Measurements from ENCODE around the gene HOXD12. TPM values are rescaled to one million over a fixed set of nuclear protein-coding genes. Genes with fewer than 3 reads are reported as not detected.
A peak's percentile ranks its signal among the peaks of the same experiment; 100 is the strongest.

HOXD12 gene
- total RNA-seq, 1 donor from 2014 or later, result not detected

DNA sequence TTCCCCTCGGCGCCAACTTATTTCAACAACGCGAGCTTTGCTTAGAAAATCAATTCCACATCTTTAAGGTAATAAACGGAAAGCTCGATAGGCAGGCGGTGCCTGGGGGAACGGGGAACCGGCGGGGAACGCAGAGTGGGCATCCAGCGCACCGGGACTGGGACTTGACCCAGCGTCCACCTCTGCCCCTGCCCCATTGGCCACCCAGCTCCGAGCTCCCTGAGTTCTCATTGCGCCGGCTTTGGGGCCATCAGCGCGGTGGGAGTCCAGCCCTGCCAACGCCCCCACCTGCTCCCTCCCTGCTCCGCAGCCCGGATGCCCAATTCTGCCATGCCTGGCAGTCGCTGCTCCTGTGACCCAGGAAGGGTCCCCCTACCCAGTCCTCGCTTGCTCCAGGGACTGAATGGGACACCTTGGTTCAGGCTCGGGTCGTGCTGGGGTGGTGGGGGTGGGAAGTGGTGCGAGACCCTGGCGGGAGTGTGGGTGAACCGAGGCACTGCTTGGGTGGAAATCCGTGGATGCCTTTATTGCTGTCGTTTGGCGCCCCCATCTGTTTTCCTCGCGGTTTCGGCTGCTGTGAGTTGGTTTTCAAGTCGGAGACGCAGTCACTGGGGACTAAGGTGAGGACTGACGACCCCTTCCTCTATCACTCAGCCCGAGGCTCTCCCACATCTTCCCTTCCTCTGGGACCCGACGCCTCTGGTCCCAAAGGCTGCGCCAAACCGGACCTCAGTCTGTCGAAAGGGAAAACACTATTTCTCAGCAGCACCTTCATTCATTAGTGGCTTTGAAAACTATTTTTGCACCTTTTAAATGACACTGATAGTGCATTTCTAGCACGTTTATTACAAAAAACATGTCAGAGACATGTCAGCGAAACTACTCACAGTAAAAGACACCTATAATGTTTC, 13.5 kb upstream of the HOXD12 start:
- H3K27ac ChIP-seq, result no peak overlapping the region
- no peaks in the 10 kb centered on the region for H3K9me3 ChIP-seq
- ATAC-seq (no peak), DNase-seq (peak; percentile 58)
- TF ChIP-seq, protein P1, sequence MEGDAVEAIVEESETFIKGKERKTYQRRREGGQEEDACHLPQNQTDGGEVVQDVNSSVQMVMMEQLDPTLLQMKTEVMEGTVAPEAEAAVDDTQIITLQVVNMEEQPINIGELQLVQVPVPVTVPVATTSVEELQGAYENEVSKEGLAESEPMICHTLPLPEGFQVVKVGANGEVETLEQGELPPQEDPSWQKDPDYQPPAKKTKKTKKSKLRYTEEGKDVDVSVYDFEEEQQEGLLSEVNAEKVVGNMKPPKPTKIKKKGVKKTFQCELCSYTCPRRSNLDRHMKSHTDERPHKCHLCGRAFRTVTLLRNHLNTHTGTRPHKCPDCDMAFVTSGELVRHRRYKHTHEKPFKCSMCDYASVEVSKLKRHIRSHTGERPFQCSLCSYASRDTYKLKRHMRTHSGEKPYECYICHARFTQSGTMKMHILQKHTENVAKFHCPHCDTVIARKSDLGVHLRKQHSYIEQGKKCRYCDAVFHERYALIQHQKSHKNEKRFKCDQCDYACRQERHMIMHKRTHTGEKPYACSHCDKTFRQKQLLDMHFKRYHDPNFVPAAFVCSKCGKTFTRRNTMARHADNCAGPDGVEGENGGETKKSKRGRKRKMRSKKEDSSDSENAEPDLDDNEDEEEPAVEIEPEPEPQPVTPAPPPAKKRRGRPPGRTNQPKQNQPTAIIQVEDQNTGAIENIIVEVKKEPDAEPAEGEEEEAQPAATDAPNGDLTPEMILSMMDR (IDR thresholded peaks at IDR 0.05), result no peak
- no peak overlapping the region for H3K4me3 ChIP-seq
- no peaks in the 10 kb centered on the region for H3K36me3 ChIP-seq
- peaks cover 100% of the 10 kb centered on the region for H3K27me3 ChIP-seq
- peaks cover 10% of the 10 kb centered on the region for H3K4me1 ChIP-seq
- intact Hi-C loops (cut with DNase I), result no loop called here

DNA sequence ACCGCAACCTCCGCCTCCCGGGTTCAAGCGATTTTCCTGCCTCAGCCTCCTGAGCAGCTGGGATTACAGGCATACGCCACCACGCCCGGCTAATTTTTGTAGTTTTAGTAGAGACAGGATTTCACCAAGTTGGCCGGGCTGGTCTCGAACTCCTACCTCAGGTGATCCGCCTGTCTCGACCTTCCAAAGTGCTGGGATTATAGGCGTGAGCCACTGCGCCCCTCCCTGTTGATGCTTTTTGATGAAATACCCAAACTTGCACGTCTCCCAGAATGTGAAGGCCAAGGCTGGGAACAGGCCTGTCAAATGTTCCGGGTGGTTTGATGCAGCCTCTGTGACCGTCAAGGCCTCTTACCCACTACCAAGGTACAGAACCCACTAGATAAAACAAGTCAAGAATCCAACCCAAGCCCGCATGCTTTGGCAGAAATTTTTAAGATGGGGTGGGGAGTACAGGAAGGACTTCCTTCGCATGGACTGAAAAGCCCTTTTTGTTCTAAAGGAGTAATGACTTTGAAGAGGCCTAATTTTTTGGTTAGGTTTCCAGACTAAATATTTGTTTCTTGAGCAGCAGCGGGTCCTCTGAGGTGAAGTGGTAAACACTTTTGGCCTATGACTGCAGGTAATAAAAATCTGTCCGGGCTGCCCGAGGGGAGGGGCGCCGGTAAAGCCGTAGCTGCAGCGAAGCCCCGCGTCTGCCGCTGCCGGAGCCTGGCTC, 12.1 kb upstream of the HOXD12 start:
- intact Hi-C loops (cut with DNase I), result no loop called here
- TF ChIP-seq, protein P1 (IDR thresholded peaks at IDR 0.05), result no peak
- Histone ChIP-seq H3K27me3 (peaks cover 100% of the 10 kb centered on the region), H3K36me3 (no peaks in the 10 kb centered on the region), H3K4me1 (peaks cover 14% of the 10 kb centered on the region), H3K27ac (no peak overlapping the region), H3K9me3 (no peaks in the 10 kb centered on the region), H3K4me3 (no peak overlapping the region)
- DNase-seq (no peak), ATAC-seq (no peak)

GRCh38 chr2:176088048-176088936, 11.3 kb upstream of the HOXD12 start:
- ATAC-seq (peak; percentile 81), DNase-seq (peak; percentile 79)
- peaks cover 18% of the 10 kb centered on the region for H3K4me1 ChIP-seq
- H3K27ac ChIP-seq, result no peak overlapping the region
- H3K4me3 ChIP-seq, result no peak overlapping the region
- H3K9me3 ChIP-seq, result no peaks in the 10 kb centered on the region
- peaks cover 100% of the 10 kb centered on the region for H3K27me3 ChIP-seq
- TF ChIP-seq, protein P1 (IDR thresholded peaks at IDR 0.05), result peak; percentile 79
- intact Hi-C loops (cut with DNase I), result no loop called here
- H3K36me3 ChIP-seq, result no peaks in the 10 kb centered on the region

- H3K4me3 ChIP-seq, result no peak overlapping the region
- no peaks in the 10 kb centered on the region for H3K36me3 ChIP-seq
- DNase-seq (no peak), ATAC-seq (no peak)
- no peak overlapping the region for H3K27ac ChIP-seq
- TF ChIP-seq, protein P1 (IDR thresholded peaks at IDR 0.05), result no peak
- intact Hi-C loops (cut with DNase I), result no loop called here
- H3K4me1 ChIP-seq, result peaks cover 21% of the 10 kb centered on the region
- no peaks in the 10 kb centered on the region for H3K9me3 ChIP-seq
- peaks cover 100% of the 10 kb centered on the region for H3K27me3 ChIP-seq
These were observed 10.4 kb upstream of the HOXD12 start for GRCh38 chr2:176088937-176089842.
